NCI-H69 (cell line): ENCODE data around the gene MTHFSD.

Source experiments
- DNase-seq: peaks from one replicate; lab custom pipeline; 2025; lab: John Stamatoyannopoulos, UW

Gene MTHFSD

GRCh38 chr16:86514481-86515376 is 40.3 kb downstream of the MTHFSD start:
- no peak for DNase-seq

GRCh38 chr16:86513471-86514277 is 41.4 kb downstream of the MTHFSD start:
- no peak for DNase-seq

DNA sequence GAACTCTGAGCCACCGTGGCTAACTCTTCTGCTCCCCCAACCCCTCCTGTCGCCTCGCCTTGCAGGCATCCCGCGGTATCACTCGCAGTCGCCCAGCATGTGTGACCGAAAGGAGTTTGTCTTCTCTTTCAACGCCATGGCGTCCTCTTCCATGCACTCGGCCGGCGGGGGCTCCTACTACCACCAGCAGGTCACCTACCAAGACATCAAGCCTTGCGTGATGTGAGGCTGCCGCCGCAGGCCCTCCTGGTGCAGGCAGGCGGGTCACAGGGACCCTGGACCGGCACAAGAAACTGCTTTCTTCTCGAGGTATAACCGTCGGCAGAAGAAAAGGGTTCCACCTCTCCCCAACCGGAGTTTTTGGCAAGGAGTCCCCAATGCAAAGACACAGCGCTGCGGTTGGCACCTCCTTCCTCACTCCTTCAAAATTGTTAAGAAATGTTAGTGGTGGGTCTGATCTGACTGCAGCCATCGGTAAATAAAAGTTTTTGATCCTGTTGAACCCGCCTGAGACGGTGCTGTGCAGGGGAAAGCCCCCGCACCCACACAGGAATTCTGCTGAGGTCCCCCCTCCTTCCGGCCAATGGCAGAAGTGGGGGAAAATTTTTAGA is 42.1 kb downstream of the MTHFSD start:
- no peak for DNase-seq

GRCh38 chr16:86512301-86512859 is 42.7 kb downstream of the MTHFSD start:
- DNase-seq = no peak

DNA sequence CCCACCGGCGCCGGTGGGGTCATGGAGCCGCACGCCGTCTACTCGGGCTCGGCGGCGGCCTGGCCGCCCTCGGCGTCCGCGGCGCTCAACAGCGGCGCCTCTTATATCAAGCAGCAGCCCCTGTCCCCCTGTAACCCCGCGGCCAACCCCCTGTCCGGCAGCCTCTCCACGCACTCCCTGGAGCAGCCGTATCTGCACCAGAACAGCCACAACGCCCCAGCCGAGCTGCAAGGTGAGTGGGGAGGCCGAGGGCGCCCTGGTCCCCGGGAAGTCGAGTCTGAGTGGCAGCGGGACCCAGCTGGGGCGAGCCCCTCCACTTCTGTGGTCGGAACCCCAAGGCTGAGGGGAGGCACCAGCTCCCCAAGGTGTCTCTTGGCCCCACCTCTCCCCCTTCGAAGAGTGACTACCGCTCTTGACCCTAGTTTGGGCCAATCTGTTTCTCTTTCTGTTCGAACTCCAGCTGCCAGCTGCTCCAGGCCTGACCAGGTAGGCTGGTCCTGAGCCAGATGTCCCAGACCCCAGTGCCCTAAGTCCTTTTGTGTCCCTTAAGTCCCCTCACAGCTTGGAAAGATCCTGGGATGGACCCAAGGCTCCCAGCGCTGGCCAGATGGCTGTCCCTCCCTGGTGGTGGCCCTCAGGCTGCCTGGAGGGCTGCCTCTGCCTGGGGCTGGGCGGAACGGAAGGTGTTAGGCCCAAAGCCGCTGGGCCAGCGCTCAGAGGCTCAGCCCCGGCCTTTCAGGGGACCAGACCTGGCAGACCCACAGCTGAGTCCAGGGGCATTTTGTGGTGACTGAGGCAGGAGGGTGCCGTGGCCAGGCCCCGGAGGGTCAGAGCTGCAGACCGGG is 43.5 kb downstream of the MTHFSD start:
- DNase-seq = no peak

- peak; percentile 26 for DNase-seq
Observed at GRCh38 chr16:86510465-86511261, 44.4 kb downstream of the MTHFSD start, which contains the start of gene FOXF1. FOXF1 (plus strand) TSS chr16:86510527; CDS start chr16:86510570, 43 bp downstream.

GRCh38 chr16:86509759-86510464 is 45.1 kb downstream of the MTHFSD start:
- peak; percentile 44 for DNase-seq

GRCh38 chr16:86508947-86509758 is 45.9 kb downstream of the MTHFSD start:
- peak; percentile 44 for DNase-seq

DNA sequence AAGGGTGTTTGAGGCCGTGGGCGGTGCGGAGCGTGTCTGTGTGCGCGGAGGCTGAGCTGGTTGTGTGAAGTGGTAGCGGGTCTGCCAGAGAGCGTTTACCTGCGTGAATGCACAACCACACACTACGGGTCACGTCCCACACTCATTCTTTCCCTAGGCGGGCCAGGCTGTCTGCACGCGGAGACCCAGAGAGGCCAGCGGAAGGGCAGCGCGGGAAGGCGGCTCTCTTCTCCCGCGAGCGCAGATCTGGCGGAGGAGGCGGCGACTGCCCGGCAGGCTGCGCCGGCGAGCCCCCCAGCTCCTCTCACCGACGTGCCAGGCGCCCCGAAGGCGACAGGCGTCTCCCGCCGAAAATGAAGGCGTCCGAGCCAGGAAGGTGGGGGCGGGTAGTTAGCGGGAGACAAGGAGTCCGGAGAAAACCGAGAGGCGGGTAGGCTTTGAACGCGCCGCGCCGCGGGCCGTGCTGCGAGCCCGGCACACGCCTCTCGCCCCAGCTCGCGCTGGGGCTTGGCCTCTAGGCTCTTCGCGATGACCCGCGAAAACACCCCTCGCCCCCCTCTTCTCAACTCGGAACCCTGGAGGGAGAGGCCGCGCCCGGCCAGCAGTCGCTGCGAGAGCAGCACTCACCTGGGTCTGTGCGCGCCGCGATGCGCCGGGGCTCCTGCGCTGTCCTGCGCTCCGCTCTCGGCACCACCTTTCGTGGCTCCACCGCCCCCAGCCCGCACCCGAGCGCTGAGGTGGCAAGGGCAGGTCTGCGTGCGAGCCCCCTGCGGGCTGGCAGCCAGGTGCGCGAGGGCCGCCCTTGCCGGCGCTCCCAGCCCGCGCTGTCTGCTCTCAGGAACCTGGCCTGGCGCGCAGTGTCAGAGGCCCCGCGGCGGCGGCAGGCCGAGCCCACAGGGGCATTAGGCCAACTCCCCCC is 46.7 kb downstream of the MTHFSD start:
- no peak for DNase-seq

GRCh38 chr16:86507173-86508027 is 47.6 kb downstream of the MTHFSD start:
- no peak for DNase-seq

GRCh38 chr16:86505899-86506864 is 48.9 kb downstream of the MTHFSD start:
- DNase-seq = no peak

DNA sequence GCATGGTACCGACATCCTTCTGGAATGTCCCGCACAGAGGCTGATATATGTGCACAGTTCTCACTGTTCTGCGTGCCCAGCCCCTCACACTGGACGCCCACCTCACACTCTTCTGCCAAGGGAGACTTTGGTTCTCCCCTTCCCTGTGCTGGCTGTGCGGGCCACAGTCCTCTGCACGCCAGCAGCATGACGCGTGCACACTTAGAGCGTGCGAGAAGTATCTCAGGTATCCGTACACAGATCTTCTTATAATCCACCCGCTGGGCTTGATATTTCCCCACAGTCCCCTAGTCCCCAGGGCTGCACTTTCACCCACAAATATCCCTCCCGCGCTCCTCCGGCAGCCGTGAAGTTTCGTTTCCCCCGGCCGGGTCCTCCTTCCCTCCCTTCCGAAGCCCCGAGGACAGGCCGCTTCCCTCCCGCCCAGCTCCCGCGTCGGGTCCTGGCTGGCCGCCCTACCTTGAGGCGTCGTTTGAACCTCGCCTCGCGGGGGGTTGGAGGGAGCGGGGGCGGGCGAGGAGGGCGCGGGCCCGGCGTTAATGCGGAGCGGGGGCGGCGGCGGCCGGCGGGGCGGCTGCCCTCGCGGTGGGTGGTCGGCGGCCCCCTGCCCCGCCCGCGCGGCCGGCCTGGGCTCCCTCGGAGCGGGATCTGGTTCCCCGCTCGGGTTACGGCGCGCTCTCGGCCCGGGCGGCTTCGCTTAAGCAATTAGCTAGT is 49.7 kb downstream of the MTHFSD start:
- DNase-seq = peak; percentile 4

GRCh38 chr16:86504315-86505184 is 50.5 kb downstream of the MTHFSD start:
- DNase-seq = no peak

DNA sequence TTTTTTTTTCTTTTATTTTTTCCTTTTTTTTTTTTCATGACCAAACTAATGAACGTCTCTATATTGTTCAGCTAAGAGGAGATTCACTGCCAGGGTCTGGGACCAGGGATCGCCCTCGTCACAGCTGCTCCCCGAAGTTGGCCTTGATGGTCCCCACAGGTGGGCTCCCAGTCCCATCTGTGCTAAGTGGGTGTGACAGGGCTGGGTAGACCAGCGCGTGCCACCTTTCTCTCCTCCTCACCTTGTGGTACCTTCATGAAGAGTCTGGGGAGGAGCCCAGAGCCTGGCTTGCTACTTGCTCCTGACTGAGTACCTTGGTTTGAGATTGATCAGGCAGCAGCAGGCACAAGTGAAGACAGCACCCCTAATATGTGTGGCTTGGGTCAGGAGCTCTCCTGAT is 51.2 kb downstream of the MTHFSD start:
- DNase-seq = no peak
